ENCODE measurements around the gene BMPR1B.

The BMPR1B gene

DNA sequence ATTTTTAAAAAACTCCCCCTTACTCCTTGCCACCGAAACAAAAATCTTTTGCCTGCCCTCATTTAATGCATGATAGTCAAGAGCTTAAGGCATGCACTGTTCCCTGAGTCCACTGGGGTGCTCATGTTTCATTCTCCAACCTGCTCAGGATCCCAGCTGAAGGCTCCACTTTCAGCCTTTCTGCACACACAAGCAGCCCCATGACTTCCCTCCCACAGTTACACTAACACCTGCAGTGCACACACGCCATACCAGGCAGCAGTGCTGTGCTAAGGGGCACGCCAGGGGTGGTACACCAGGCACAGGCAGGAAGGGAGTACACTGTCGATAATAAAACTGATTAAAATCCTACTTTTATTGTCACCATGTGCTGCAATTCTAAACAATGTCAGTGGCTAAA is 385.2 kb downstream of the BMPR1B start:
- no peak for TF ChIP-seq SPI1 (IDR thresholded peaks at IDR 0.05; ENCODE audit: borderline replicate concordance, low read depth)
- TF ChIP-seq, protein P1, sequence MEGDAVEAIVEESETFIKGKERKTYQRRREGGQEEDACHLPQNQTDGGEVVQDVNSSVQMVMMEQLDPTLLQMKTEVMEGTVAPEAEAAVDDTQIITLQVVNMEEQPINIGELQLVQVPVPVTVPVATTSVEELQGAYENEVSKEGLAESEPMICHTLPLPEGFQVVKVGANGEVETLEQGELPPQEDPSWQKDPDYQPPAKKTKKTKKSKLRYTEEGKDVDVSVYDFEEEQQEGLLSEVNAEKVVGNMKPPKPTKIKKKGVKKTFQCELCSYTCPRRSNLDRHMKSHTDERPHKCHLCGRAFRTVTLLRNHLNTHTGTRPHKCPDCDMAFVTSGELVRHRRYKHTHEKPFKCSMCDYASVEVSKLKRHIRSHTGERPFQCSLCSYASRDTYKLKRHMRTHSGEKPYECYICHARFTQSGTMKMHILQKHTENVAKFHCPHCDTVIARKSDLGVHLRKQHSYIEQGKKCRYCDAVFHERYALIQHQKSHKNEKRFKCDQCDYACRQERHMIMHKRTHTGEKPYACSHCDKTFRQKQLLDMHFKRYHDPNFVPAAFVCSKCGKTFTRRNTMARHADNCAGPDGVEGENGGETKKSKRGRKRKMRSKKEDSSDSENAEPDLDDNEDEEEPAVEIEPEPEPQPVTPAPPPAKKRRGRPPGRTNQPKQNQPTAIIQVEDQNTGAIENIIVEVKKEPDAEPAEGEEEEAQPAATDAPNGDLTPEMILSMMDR (IDR thresholded peaks at IDR 0.05; ENCODE audit: insufficient read depth, low read length) = no peak
- TF ChIP-seq, protein P2, sequence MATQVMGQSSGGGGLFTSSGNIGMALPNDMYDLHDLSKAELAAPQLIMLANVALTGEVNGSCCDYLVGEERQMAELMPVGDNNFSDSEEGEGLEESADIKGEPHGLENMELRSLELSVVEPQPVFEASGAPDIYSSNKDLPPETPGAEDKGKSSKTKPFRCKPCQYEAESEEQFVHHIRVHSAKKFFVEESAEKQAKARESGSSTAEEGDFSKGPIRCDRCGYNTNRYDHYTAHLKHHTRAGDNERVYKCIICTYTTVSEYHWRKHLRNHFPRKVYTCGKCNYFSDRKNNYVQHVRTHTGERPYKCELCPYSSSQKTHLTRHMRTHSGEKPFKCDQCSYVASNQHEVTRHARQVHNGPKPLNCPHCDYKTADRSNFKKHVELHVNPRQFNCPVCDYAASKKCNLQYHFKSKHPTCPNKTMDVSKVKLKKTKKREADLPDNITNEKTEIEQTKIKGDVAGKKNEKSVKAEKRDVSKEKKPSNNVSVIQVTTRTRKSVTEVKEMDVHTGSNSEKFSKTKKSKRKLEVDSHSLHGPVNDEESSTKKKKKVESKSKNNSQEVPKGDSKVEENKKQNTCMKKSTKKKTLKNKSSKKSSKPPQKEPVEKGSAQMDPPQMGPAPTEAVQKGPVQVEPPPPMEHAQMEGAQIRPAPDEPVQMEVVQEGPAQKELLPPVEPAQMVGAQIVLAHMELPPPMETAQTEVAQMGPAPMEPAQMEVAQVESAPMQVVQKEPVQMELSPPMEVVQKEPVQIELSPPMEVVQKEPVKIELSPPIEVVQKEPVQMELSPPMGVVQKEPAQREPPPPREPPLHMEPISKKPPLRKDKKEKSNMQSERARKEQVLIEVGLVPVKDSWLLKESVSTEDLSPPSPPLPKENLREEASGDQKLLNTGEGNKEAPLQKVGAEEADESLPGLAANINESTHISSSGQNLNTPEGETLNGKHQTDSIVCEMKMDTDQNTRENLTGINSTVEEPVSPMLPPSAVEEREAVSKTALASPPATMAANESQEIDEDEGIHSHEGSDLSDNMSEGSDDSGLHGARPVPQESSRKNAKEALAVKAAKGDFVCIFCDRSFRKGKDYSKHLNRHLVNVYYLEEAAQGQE (IDR thresholded peaks at IDR 0.05; ENCODE audit: insufficient replicate concordance, low read depth) = no peak
- no peak for TF ChIP-seq GABPA (IDR thresholded peaks at IDR 0.05; ENCODE audit: low read depth)
- TF ChIP-seq POLR2AphosphoS5 (IDR thresholded peaks at IDR 0.05; ENCODE audit: low read depth) = no peak
- no peak for DNase-seq (ENCODE audit: low read depth in 1 of 2, low spot score in 1 of 2)
- Histone ChIP-seq H3K27me3 (ENCODE audit: insufficient read depth, poor library complexity, severe bottlenecking) (peaks cover under 1% of the 10 kb centered on the region), H3K4me3 (replicated peaks; ENCODE audit: insufficient read depth, low read length) (no peak overlapping the region), H3K27ac (replicated peaks) (no peak overlapping the region)

GRCh38 chr4:95151255-95151654 is 393.5 kb downstream of the BMPR1B start:
- Histone ChIP-seq H3K4me3 (replicated peaks; ENCODE audit: insufficient read depth, low read length) (no peak overlapping the region), H3K27ac (replicated peaks) (no peak overlapping the region), H3K27me3 (ENCODE audit: insufficient read depth, poor library complexity, severe bottlenecking) (peaks cover 2% of the 10 kb centered on the region)
- DNase-seq (ENCODE audit: low read depth in 1 of 2, low spot score in 1 of 2) = no peak
- TF ChIP-seq POLR2AphosphoS5 (IDR thresholded peaks at IDR 0.05; ENCODE audit: low read depth) (no peak), SPI1 (IDR thresholded peaks at IDR 0.05; ENCODE audit: borderline replicate concordance, low read depth) (no peak), GABPA (IDR thresholded peaks at IDR 0.05; ENCODE audit: low read depth) (no peak)
- TF ChIP-seq, protein P2 (IDR thresholded peaks at IDR 0.05; ENCODE audit: insufficient replicate concordance, low read depth) = no peak
- TF ChIP-seq, protein P1 (IDR thresholded peaks at IDR 0.05; ENCODE audit: insufficient read depth, low read length) = no peak

DNA sequence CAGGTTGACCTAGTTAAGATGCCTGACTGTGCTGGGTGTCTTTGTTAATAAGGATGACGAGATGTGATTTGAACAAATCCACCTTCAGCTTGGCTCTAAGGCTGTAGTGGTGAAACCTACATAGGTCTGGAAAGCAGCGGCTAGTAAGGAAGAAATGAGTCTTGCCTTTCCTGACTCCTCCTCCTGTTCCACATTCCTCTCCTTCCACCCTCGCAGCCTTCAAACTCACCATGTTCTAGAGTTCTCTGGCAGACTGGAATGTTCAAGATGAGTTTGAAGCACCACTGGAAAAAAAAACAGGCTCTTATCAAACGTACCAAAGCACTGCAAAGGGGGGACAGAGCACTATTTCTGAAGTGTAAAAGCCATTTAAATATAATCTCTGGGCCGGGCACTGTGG is 395.4 kb downstream of the BMPR1B start:
- TF ChIP-seq SPI1 (IDR thresholded peaks at IDR 0.05; ENCODE audit: borderline replicate concordance, low read depth) (no peak), GABPA (IDR thresholded peaks at IDR 0.05; ENCODE audit: low read depth) (no peak), POLR2AphosphoS5 (IDR thresholded peaks at IDR 0.05; ENCODE audit: low read depth) (no peak)
- TF ChIP-seq, protein P1 (IDR thresholded peaks at IDR 0.05; ENCODE audit: insufficient read depth, low read length) = no peak
- TF ChIP-seq, protein P2 (IDR thresholded peaks at IDR 0.05; ENCODE audit: insufficient replicate concordance, low read depth) = no peak
- Histone ChIP-seq H3K4me3 (replicated peaks; ENCODE audit: insufficient read depth, low read length) (no peak overlapping the region), H3K27ac (replicated peaks) (no peak overlapping the region), H3K27me3 (ENCODE audit: insufficient read depth, poor library complexity, severe bottlenecking) (no peaks in the 10 kb centered on the region)
- no peak for DNase-seq (ENCODE audit: low read depth in 1 of 2, low spot score in 1 of 2)

Data from HL-60 (cell line).